GM23338 (cell line): ENCODE data around the gene SGSH. TPM values are rescaled to one million over a fixed set of nuclear protein-coding genes. Genes with fewer than 3 reads are reported as not detected.

Experiments used
- ATAC-seq: fragments of 200-7000 bp; cut with Tn5 transposase; 3 replicates; pipeline ENCODE4 v1.9.1; 2020
- DNase-seq: peaks from one replicate; pipeline ENCODE4 v3.0.0-alpha.2; 2015; ENCODE audit warnings: low spot score
- H2AFZ ChIP-seq: fragments of 200-600 bp; sonication (generic); 2 replicates; pipeline ENCODE4 v1.8.0; 2016; ENCODE audit warnings: antibody characterized with exemption, mild to moderate bottlenecking, moderate library complexity
- H3F3A ChIP-seq: fragments of 200-600 bp; sonication (generic); replicated peaks from 2 replicates; pipeline ENCODE4 v1.8.0; 2017; ENCODE audit warnings: antibody characterized with exemption, mixed run types, low read depth
- H3K27ac ChIP-seq: fragments of 200-600 bp; sonication (generic); 2 replicates; pipeline ENCODE4 v1.6.1; 2016; ENCODE audit warnings: low read depth
- H3K27me3 ChIP-seq: fragments of 200-600 bp; sonication (generic); 2 replicates; pipeline ENCODE4 v1.8.0; 2016; ENCODE audit warnings: mild to moderate bottlenecking, mixed run types, moderate library complexity; ENCODE audit not compliant: insufficient read depth
- H3K36me3 ChIP-seq: fragments of 200-600 bp; sonication (generic); 2 replicates; pipeline ENCODE4 v1.8.0; 2016; ENCODE audit warnings: mild to moderate bottlenecking; ENCODE audit not compliant: insufficient read depth
- H3K4me1 ChIP-seq: fragments of 200-600 bp; sonication (generic); 2 replicates; pipeline ENCODE4 v1.8.0; 2016; ENCODE audit warnings: mild to moderate bottlenecking, moderate library complexity; ENCODE audit not compliant: insufficient read depth
- H3K4me2 ChIP-seq: fragments of 200-600 bp; sonication (generic); 2 replicates; pipeline ENCODE4 v1.7.1; 2017; ENCODE audit warnings: mixed run types
- H3K4me3 ChIP-seq: fragments of 200-600 bp; sonication (generic); 2 replicates; pipeline ENCODE4 v1.6.1; 2016; ENCODE audit warnings: mixed run types
- H3K79me2 ChIP-seq: fragments of 200-600 bp; sonication (generic); replicated peaks from 2 replicates; pipeline ENCODE4 v1.8.0; 2017; ENCODE audit warnings: mild to moderate bottlenecking; ENCODE audit not compliant: insufficient read depth
- H3K9me2 ChIP-seq: fragments of 200-600 bp; sonication (generic); 2 replicates; pipeline ENCODE4 v1.8.0; 2017; ENCODE audit not compliant: insufficient read depth
- H4K20me1 ChIP-seq: fragments of 200-600 bp; sonication (generic); replicated peaks from 2 replicates; pipeline ENCODE4 v1.8.0; 2017; ENCODE audit warnings: mild to moderate bottlenecking; ENCODE audit not compliant: insufficient read depth
- H3K27ac Mint-ChIP-seq: 2 replicates; pipeline ENCODE4 v1.8.0; 2020; ENCODE audit warnings: inconsistent platforms, mild to moderate bottlenecking, moderate library complexity, mixed read lengths
- H3K27me3 Mint-ChIP-seq: 3 replicates; pipeline ENCODE4 v1.8.0; 2022; ENCODE audit warnings: low read depth, mild to moderate bottlenecking, moderate library complexity, mixed read lengths, inconsistent platforms; ENCODE audit not compliant: insufficient read depth, poor library complexity
- H3K36me3 Mint-ChIP-seq: 3 replicates; pipeline ENCODE4 v1.8.0; 2021; ENCODE audit warnings: low read depth, mild to moderate bottlenecking, inconsistent platforms, moderate library complexity, mixed read lengths
- H3K4me1 Mint-ChIP-seq: 3 replicates; pipeline ENCODE4 v1.8.0; 2020; ENCODE audit warnings: mild to moderate bottlenecking, inconsistent platforms, mixed read lengths
- H3K4me3 Mint-ChIP-seq: 3 replicates; pipeline ENCODE4 v1.8.0; 2021; ENCODE audit warnings: moderate library complexity, mild to moderate bottlenecking, inconsistent platforms, mixed read lengths
- H3K9me3 Mint-ChIP-seq: 3 replicates; pipeline ENCODE4 v1.8.0; 2020; ENCODE audit warnings: moderate library complexity, mild to moderate bottlenecking, inconsistent platforms, mixed read lengths
- CREB1 ChIP-seq: fragments of 250-450 bp; sonication (Bioruptor Pico); IDR thresholded peaks from 2 replicates; pipeline ENCODE4 v1.5.0; 2020; ENCODE audit warnings: low read depth, mild to moderate bottlenecking, moderate library complexity
- CTCF ChIP-seq, 2 experiments: fragments of 200-600 bp in 1 of 2; sonication (generic) in 1 of 2; conservative IDR thresholded peaks; 2 replicates each; pipeline versions ENCODE4 v1.5.1 to v1.6.1; 2016 to 2017; ENCODE audit warnings: antibody characterized with exemption in 2 of 2, low read depth in 2 of 2, mild to moderate bottlenecking in 2 of 2, moderate library complexity in 1 of 2
- ETS1 ChIP-seq: IDR thresholded peaks from 2 replicates; pipeline ENCODE4 v1.6.1; 2016; ENCODE audit warnings: antibody characterized with exemption
- EZH2 ChIP-seq: fragments of 200-600 bp; sonication (generic); IDR thresholded peaks from one replicate; pipeline ENCODE4 v1.8.0; 2017; ENCODE audit warnings: antibody characterized with exemption, mild to moderate bottlenecking, low read depth; ENCODE audit not compliant: unreplicated experiment
- EZH2phosphoT487 ChIP-seq: fragments of 200-600 bp; sonication (generic); IDR thresholded peaks from one replicate; pipeline ENCODE4 v1.8.1; 2018; ENCODE audit warnings: antibody characterized with exemption; ENCODE audit not compliant: unreplicated experiment
- JUNB ChIP-seq: IDR thresholded peaks from one replicate; pipeline ENCODE4 v1.6.1; 2016; ENCODE audit warnings: antibody characterized with exemption; ENCODE audit not compliant: unreplicated experiment
- NANOG ChIP-seq: IDR thresholded peaks from 2 replicates; pipeline ENCODE4 v1.6.1; 2016; ENCODE audit warnings: antibody characterized with exemption, borderline replicate concordance
- POLR2AphosphoS5 ChIP-seq: IDR thresholded peaks from 2 replicates; pipeline ENCODE4 v1.6.1; 2016; ENCODE audit warnings: antibody characterized with exemption, low read depth
- REST ChIP-seq: IDR thresholded peaks from one replicate; pipeline ENCODE4 v1.6.1; 2018; ENCODE audit warnings: antibody characterized with exemption; ENCODE audit not compliant: unreplicated experiment
- STAT1 ChIP-seq: IDR thresholded peaks from one replicate; pipeline ENCODE4 v1.6.1; 2016; ENCODE audit warnings: antibody characterized with exemption; ENCODE audit not compliant: unreplicated experiment
- ZNF114 ChIP-seq: fragments of 250-450 bp; sonication (Bioruptor Pico); IDR thresholded peaks from 2 replicates; pipeline ENCODE4 v1.5.0; 2020; ENCODE audit warnings: mild to moderate bottlenecking, moderate library complexity
- ZNF331 ChIP-seq: fragments of 250-450 bp; sonication (Bioruptor Pico); IDR thresholded peaks from 2 replicates; pipeline ENCODE4 v1.5.0; 2020; ENCODE audit warnings: low read depth, mild to moderate bottlenecking, moderate library complexity
- ZNF462 ChIP-seq: fragments of 250-450 bp; sonication (Bioruptor Pico); IDR thresholded peaks from 2 replicates; pipeline ENCODE4 v1.5.0; 2020; ENCODE audit warnings: mild to moderate bottlenecking, moderate library complexity
- polyA plus RNA-seq: library from polyadenylated mRNA; unstranded; fragments of >200 nt; fragmentation: Nextera tagmentation; extraction: Ambion mirVana; gene quantifications from 2 replicates; pipeline ENCODE4 v1.2.1, GENCODE V29; 2016
- total RNA-seq: library from RNA; depleted of rRNA; stranded (reverse); fragments of >200 nt; shearing (Covaris generic); gene quantifications from 2 replicates; pipeline ENCODE4 v1.2.3, GENCODE V29; 2014

SGSH gene
- total and polyA plus RNA-seq, 2 experiments from 2014 or later, result 9.6 to 17.5 TPM

- H3K27ac Mint-ChIP-seq, result 0 out of 2 replicates have a peak overlapping the region, but pooled peaks have one; percentile 48
- Histone ChIP-seq H3K9me2 (no peaks in the 10 kb centered on the region), H4K20me1 (no peaks in the 10 kb centered on the region), H3K4me1 (no peaks in the 10 kb centered on the region), H3K4me2 (no peak overlapping the region), H3F3A (no peaks in the 10 kb centered on the region), H3K27me3 (no peaks in the 10 kb centered on the region), H3K36me3 (no peaks in the 10 kb centered on the region), H3K4me3 (no peak overlapping the region), H2AFZ (no peak overlapping the region), H3K79me2 (no peaks in the 10 kb centered on the region), H3K27ac (0 out of 2 replicates have a peak overlapping the region, but pooled peaks have one; percentile 32)
- ATAC-seq (no peak), DNase-seq (no peak)
- TF ChIP-seq EZH2phosphoT487, result no peak
- no peak for TF ChIP-seq NANOG
- no peak for TF ChIP-seq ZNF462 (CRISPR knock-in tag)
- no peak for TF ChIP-seq POLR2AphosphoS5
- no peak for TF ChIP-seq CTCF (conservative IDR thresholded peaks at IDR 0.05; ENCODE audit: low read depth in 2 of 2)
- no peak for TF ChIP-seq CREB1 (CRISPR knock-in tag)
- no peak for TF ChIP-seq REST
- no peak for TF ChIP-seq ZNF331
- TF ChIP-seq EZH2, result no peak
- TF ChIP-seq JUNB, result no peak
- no peak for TF ChIP-seq ETS1
- TF ChIP-seq STAT1, result no peak
- TF ChIP-seq ZNF114 (CRISPR knock-in tag), result no peak
- peaks cover 7% of the 10 kb centered on the region for H3K27me3 Mint-ChIP-seq
- H3K9me3 Mint-ChIP-seq, result peaks cover 9% of the 10 kb centered on the region; the same call in 2 of the 3 replicates
- H3K36me3 Mint-ChIP-seq, result peaks cover 18% of the 10 kb centered on the region
- no peak overlapping the region for H3K4me3 Mint-ChIP-seq
- peaks cover 6% of the 10 kb centered on the region; the same call in 2 of the 3 replicates for H3K4me1 Mint-ChIP-seq
These were observed 14.3 kb downstream of the SGSH start for GRCh38 chr17:80205811-80206210.
